HEK293 (cell line): ENCODE measurements around the gene BEST3.

Experiments used
- CTCF ChIA-PET: fragments of 350-600 bp; formaldehyde crosslinking; extraction: SDS; loops from one replicate; lab custom pipeline; 2021; ENCODE audit warnings: antibody characterized with exemption; lab: Yijun Ruan, JAX
- POLR2A ChIA-PET: fragments of 300-600 bp; formaldehyde crosslinking; extraction: SDS; loops from one replicate; lab custom pipeline; 2020; ENCODE audit warnings: antibody characterized with exemption, inconsistent platforms; lab: Yijun Ruan, JAX
- H3K27ac ChIP-seq: fragments of 200-500 bp; sonication (Bioruptor generic); 2 replicates; pipeline ENCODE4 v1.5.1; 2014; ENCODE audit warnings: low read depth, low read length, control low read depth, inconsistent platforms; ENCODE audit errors: extremely low read depth
- H3K36me3 ChIP-seq, 2 experiments: fragments of 200-500 bp in 1 of 2; sonication (Bioruptor generic) in 1 of 2; 1 replicate in 1 of 2; 2 replicates in 1 of 2; pipeline ENCODE4 v1.5.1; 2014 to 2017; ENCODE audit warnings: inconsistent platforms in 2 of 2, low read length in 2 of 2; ENCODE audit not compliant: control insufficient read depth in 2 of 2, insufficient read depth in 1 of 2
- H3K4me1 ChIP-seq: fragments of 200-500 bp; sonication (Bioruptor generic); 2 replicates; pipeline ENCODE4 v1.5.1; 2014; ENCODE audit warnings: mild to moderate bottlenecking, low read length, inconsistent platforms; ENCODE audit not compliant: control insufficient read depth, insufficient read depth
- H3K4me3 ChIP-seq: 2 replicates; pipeline ENCODE4 v1.5.1; 2011; ENCODE audit warnings: low read depth, mild to moderate bottlenecking, control low read depth, low read length, moderate library complexity
- H3K9me3 ChIP-seq: fragments of 200-500 bp; sonication (Bioruptor generic); 2 replicates; pipeline ENCODE4 v1.5.1; 2014; ENCODE audit warnings: low read depth, low read length, inconsistent platforms; ENCODE audit not compliant: control insufficient read depth, insufficient read depth
- HOXD13 ChIP-seq: sonication (generic); formaldehyde crosslinking; IDR thresholded peaks from 2 replicates; pipeline ENCODE4 v1.8.0; 2022; ENCODE audit warnings: missing genetic modification reagents, borderline replicate concordance
- ZNF121 ChIP-seq: fragments of 450-650 bp; formaldehyde crosslinking; IDR thresholded peaks from 2 replicates; pipeline ENCODE4 v1.5.1; 2016; ENCODE audit warnings: missing biosample characterization, missing genetic modification characterization
- ZNF157 ChIP-seq: fragments of 450-650 bp; formaldehyde crosslinking; IDR thresholded peaks from 2 replicates; pipeline ENCODE4 v1.5.1; 2016; ENCODE audit warnings: missing biosample characterization, missing genetic modification characterization
- ZNF174 ChIP-seq: fragments of 450-650 bp; formaldehyde crosslinking; IDR thresholded peaks from 2 replicates; pipeline ENCODE4 v1.5.0; 2017; ENCODE audit warnings: missing biosample characterization, mild to moderate bottlenecking, missing genetic modification characterization
- ZNF175 ChIP-seq: fragments of 450-650 bp; formaldehyde crosslinking; IDR thresholded peaks from 2 replicates; pipeline ENCODE4 v1.5.1; 2016; ENCODE audit warnings: missing biosample characterization, missing genetic modification characterization
- ZNF211 ChIP-seq: fragments of 450-650 bp; formaldehyde crosslinking; IDR thresholded peaks from 2 replicates; pipeline ENCODE4 v1.5.1; 2016; ENCODE audit warnings: low read depth, missing biosample characterization, missing genetic modification characterization
- ZNF274 ChIP-seq, 2 experiments: fragments of 200-500 bp in 1 of 2; fragments of 450-650 bp in 1 of 2; sonication (Bioruptor generic) in 1 of 2; formaldehyde crosslinking in 1 of 2; IDR thresholded peaks; 2 replicates each; pipeline versions ENCODE4 v1.5.1 to v1.6.1; 2014 to 2016; ENCODE audit warnings: borderline replicate concordance in 1 of 2, inconsistent platforms in 1 of 2, low read length in 1 of 2, missing biosample characterization in 1 of 2, missing genetic modification characterization in 1 of 2
- ZNF324 ChIP-seq: fragments of 450-650 bp; formaldehyde crosslinking; IDR thresholded peaks from 2 replicates; pipeline ENCODE4 v1.5.1; 2016; ENCODE audit warnings: missing biosample characterization, missing genetic modification characterization
- ZNF350 ChIP-seq: fragments of 450-650 bp; formaldehyde crosslinking; IDR thresholded peaks from 2 replicates; pipeline ENCODE4 v1.5.0; 2017; ENCODE audit warnings: missing biosample characterization, mild to moderate bottlenecking, missing genetic modification characterization
- ZNF48 ChIP-seq: fragments of 450-650 bp; formaldehyde crosslinking; IDR thresholded peaks from 2 replicates; pipeline ENCODE4 v1.5.1; 2016; ENCODE audit warnings: missing biosample characterization, missing genetic modification characterization
- ZNF514 ChIP-seq: fragments of 450-650 bp; formaldehyde crosslinking; IDR thresholded peaks from 2 replicates; pipeline ENCODE4 v1.5.1; 2016; ENCODE audit warnings: missing biosample characterization, missing genetic modification characterization
- ZNF585B ChIP-seq: fragments of 450-650 bp; formaldehyde crosslinking; IDR thresholded peaks from 2 replicates; pipeline ENCODE4 v1.5.1; 2016; ENCODE audit warnings: missing biosample characterization, missing genetic modification characterization
- ZNF624 ChIP-seq: fragments of 450-650 bp; formaldehyde crosslinking; IDR thresholded peaks from 2 replicates; pipeline ENCODE4 v1.5.1; 2017; ENCODE audit warnings: missing biosample characterization, missing genetic modification characterization
- ZNF654 ChIP-seq: fragments of 450-650 bp; formaldehyde crosslinking; IDR thresholded peaks from 2 replicates; pipeline ENCODE4 v1.5.1; 2016; ENCODE audit warnings: low read depth, missing biosample characterization, missing genetic modification characterization
- ZNF658 ChIP-seq: fragments of 450-650 bp; formaldehyde crosslinking; IDR thresholded peaks from 2 replicates; pipeline ENCODE4; 2016; ENCODE audit warnings: missing biosample characterization, missing genetic modification characterization
- ZNF660 ChIP-seq: fragments of 450-650 bp; IDR thresholded peaks from 2 replicates; pipeline ENCODE4 v1.5.1; 2018; ENCODE audit warnings: missing biosample characterization, mild to moderate bottlenecking, missing genetic modification characterization
- ZNF785 ChIP-seq: fragments of 450-650 bp; formaldehyde crosslinking; IDR thresholded peaks from 2 replicates; pipeline ENCODE4 v1.5.1; 2016; ENCODE audit warnings: missing biosample characterization, missing genetic modification characterization
- TF ChIP-seq, protein P1 (sequence below): fragments of 450-650 bp; formaldehyde crosslinking; IDR thresholded peaks from 2 replicates; pipeline ENCODE4 v1.5.1; 2016; ENCODE audit warnings: missing biosample characterization, missing genetic modification characterization
- TF ChIP-seq, protein P2 (sequence below): fragments of 450-650 bp; formaldehyde crosslinking; IDR thresholded peaks from 2 replicates; pipeline ENCODE4 v1.5.1; 2016; ENCODE audit warnings: missing biosample characterization, missing genetic modification characterization
- TF ChIP-seq, protein P3 (sequence below): fragments of 450-650 bp; formaldehyde crosslinking; IDR thresholded peaks from 2 replicates; pipeline ENCODE4 v1.5.1; 2016; ENCODE audit warnings: missing biosample characterization, missing genetic modification characterization, borderline replicate concordance
- TF ChIP-seq, protein P4 (sequence below): fragments of 450-650 bp; formaldehyde crosslinking; IDR thresholded peaks from 2 replicates; pipeline ENCODE4 v1.5.1; 2016; ENCODE audit warnings: missing biosample characterization, missing genetic modification characterization
- TF ChIP-seq, protein P5 (sequence below): fragments of 450-650 bp; formaldehyde crosslinking; IDR thresholded peaks from 2 replicates; pipeline ENCODE4 v1.5.1; 2017; ENCODE audit warnings: missing biosample characterization, missing genetic modification characterization
- TF ChIP-seq, protein P6 (sequence below): fragments of 450-650 bp; formaldehyde crosslinking; conservative IDR thresholded peaks from 2 replicates; pipeline ENCODE4 v1.5.1; 2016; ENCODE audit warnings: low read depth, missing biosample characterization, missing genetic modification characterization

Gene BEST3

DNA sequence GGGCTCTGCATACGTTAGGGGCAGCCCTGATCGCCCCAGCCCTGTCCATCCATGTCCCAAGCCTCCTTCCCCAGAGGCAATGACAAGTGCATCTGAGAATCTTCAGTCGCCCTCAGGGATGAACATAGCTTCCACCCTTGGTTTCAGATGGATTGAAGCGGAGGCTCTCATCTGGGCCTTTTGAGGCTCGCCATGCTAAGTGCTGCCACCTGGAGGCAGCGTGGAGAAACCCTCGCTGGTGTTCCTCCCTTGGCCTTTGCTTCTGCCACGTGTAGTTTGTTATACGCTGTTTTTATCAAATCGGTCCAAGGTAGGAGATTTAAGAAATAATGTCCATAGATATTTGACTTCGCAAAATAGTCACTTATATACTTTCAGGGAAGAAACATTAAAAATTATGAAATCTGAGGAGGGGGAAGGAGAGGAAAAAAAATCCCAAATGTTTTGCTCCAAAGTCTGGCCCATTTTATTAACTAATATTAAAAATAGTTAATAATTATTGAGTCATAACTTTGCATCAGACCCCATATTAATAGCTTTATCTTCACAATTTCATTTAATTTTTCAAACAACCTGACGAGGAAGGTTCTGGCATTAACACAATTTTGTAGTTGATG, 59.6 kb downstream of the BEST3 start:
- H3K4me3 ChIP-seq: no peak overlapping the region
- TF ChIP-seq ZNF157 (tag by site-specific recombination) (no peak), ZNF175 (tag by site-specific recombination) (no peak), ZNF350 (tag by site-specific recombination) (no peak), ZNF121 (tag by site-specific recombination) (no peak), ZNF174 (tag by site-specific recombination) (no peak), ZNF211 (tag by site-specific recombination) (no peak), ZNF624 (tag by site-specific recombination) (no peak), ZNF785 (tag by site-specific recombination) (no peak), ZNF48 (no peak), ZNF514 (tag by site-specific recombination) (no peak), HOXD13 (no peak), ZNF585B (no peak), ZNF660 (tag by site-specific recombination) (0 out of 2 replicates have a peak, but pooled peaks have one; percentile 26), ZNF324 (no peak), ZNF654 (tag by site-specific recombination) (peak; percentile 28; the same call in 1 of the 2 replicates), ZNF274 (IDR thresholded peaks at IDR 0.05; ENCODE audit: low read length) (no peak), ZNF274 (tag by site-specific recombination; IDR thresholded peaks at IDR 0.05; ENCODE audit: borderline replicate concordance) (no peak), ZNF658 (tag by site-specific recombination) (no peak)
- TF ChIP-seq, protein P1, sequence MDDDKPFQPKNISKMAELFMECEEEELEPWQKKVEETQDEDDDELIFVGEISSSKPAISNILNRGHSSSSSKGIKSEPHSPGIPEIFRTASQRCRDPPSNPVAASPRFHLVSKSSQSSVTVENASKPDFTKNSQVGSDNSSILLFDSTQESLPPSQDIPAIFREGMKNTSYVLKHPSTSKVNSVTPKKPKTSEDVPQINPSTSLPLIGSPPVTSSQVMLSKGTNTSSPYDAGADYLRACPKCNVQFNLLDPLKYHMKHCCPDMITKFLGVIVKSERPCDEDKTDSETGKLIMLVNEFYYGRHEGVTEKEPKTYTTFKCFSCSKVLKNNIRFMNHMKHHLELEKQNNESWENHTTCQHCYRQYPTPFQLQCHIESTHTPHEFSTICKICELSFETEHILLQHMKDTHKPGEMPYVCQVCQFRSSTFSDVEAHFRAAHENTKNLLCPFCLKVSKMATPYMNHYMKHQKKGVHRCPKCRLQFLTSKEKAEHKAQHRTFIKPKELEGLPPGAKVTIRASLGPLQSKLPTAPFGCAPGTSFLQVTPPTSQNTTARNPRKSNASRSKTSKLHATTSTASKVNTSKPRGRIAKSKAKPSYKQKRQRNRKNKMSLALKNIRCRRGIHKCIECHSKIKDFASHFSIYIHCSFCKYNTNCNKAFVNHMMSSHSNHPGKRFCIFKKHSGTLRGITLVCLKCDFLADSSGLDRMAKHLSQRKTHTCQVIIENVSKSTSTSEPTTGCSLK (tag by site-specific recombination): no peak
- TF ChIP-seq, protein P2, sequence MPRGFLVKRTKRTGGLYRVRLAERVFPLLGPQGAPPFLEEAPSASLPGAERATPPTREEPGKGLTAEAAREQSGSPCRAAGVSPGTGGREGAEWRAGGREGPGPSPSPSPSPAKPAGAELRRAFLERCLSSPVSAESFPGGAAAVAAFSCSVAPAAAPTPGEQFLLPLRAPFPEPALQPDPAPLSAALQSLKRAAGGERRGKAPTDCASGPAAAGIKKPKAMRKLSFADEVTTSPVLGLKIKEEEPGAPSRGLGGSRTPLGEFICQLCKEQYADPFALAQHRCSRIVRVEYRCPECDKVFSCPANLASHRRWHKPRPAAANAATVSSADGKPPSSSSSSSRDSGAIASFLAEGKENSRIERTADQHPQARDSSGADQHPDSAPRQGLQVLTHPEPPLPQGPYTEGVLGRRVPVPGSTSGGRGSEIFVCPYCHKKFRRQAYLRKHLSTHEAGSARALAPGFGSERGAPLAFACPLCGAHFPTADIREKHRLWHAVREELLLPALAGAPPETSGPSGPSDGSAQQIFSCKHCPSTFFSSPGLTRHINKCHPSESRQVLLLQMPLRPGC: no peak
- TF ChIP-seq, protein P3, sequence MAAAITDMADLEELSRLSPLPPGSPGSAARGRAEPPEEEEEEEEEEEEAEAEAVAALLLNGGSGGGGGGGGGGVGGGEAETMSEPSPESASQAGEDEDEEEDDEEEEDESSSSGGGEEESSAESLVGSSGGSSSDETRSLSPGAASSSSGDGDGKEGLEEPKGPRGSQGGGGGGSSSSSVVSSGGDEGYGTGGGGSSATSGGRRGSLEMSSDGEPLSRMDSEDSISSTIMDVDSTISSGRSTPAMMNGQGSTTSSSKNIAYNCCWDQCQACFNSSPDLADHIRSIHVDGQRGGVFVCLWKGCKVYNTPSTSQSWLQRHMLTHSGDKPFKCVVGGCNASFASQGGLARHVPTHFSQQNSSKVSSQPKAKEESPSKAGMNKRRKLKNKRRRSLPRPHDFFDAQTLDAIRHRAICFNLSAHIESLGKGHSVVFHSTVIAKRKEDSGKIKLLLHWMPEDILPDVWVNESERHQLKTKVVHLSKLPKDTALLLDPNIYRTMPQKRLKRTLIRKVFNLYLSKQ (tag by site-specific recombination): no peak
- TF ChIP-seq, protein P4, sequence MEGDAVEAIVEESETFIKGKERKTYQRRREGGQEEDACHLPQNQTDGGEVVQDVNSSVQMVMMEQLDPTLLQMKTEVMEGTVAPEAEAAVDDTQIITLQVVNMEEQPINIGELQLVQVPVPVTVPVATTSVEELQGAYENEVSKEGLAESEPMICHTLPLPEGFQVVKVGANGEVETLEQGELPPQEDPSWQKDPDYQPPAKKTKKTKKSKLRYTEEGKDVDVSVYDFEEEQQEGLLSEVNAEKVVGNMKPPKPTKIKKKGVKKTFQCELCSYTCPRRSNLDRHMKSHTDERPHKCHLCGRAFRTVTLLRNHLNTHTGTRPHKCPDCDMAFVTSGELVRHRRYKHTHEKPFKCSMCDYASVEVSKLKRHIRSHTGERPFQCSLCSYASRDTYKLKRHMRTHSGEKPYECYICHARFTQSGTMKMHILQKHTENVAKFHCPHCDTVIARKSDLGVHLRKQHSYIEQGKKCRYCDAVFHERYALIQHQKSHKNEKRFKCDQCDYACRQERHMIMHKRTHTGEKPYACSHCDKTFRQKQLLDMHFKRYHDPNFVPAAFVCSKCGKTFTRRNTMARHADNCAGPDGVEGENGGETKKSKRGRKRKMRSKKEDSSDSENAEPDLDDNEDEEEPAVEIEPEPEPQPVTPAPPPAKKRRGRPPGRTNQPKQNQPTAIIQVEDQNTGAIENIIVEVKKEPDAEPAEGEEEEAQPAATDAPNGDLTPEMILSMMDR (tag by site-specific recombination): peak; percentile 36; the same call in 1 of the 2 replicates
- TF ChIP-seq, protein P5, sequence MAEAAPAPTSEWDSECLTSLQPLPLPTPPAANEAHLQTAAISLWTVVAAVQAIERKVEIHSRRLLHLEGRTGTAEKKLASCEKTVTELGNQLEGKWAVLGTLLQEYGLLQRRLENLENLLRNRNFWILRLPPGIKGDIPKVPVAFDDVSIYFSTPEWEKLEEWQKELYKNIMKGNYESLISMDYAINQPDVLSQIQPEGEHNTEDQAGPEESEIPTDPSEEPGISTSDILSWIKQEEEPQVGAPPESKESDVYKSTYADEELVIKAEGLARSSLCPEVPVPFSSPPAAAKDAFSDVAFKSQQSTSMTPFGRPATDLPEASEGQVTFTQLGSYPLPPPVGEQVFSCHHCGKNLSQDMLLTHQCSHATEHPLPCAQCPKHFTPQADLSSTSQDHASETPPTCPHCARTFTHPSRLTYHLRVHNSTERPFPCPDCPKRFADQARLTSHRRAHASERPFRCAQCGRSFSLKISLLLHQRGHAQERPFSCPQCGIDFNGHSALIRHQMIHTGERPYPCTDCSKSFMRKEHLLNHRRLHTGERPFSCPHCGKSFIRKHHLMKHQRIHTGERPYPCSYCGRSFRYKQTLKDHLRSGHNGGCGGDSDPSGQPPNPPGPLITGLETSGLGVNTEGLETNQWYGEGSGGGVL: no peak
- TF ChIP-seq, protein P6, sequence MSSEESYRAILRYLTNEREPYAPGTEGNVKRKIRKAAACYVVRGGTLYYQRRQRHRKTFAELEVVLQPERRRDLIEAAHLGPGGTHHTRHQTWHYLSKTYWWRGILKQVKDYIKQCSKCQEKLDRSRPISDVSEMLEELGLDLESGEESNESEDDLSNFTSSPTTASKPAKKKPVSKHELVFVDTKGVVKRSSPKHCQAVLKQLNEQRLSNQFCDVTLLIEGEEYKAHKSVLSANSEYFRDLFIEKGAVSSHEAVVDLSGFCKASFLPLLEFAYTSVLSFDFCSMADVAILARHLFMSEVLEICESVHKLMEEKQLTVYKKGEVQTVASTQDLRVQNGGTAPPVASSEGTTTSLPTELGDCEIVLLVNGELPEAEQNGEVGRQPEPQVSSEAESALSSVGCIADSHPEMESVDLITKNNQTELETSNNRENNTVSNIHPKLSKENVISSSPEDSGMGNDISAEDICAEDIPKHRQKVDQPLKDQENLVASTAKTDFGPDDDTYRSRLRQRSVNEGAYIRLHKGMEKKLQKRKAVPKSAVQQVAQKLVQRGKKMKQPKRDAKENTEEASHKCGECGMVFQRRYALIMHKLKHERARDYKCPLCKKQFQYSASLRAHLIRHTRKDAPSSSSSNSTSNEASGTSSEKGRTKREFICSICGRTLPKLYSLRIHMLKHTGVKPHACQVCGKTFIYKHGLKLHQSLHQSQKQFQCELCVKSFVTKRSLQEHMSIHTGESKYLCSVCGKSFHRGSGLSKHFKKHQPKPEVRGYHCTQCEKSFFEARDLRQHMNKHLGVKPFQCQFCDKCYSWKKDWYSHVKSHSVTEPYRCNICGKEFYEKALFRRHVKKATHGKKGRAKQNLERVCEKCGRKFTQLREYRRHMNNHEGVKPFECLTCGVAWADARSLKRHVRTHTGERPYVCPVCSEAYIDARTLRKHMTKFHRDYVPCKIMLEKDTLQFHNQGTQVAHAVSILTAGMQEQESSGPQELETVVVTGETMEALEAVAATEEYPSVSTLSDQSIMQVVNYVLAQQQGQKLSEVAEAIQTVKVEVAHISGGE (tag by site-specific recombination): no peak
- no peaks in the 10 kb centered on the region for H3K4me1 ChIP-seq
- H3K9me3 ChIP-seq: no peaks in the 10 kb centered on the region
- no peaks in the 10 kb centered on the region for H3K36me3 ChIP-seq
- POLR2A ChIA-PET: interaction anchor here (1.6 kb wide), 1 partner anchor 54 kb away, joined by 3 read pairs; the partner anchor contains the start of gene CCT2
- H3K27ac ChIP-seq: no peak overlapping the region
- CTCF ChIA-PET: interaction anchor here (0.6 to 4.3 kb wide), 40 partner anchors 9 to 1883 kb away, joined by 3 to 33 read pairs (median 4); no protein-coding TSS in a partner anchor
